ENCODE data around the gene ZMAT5.
A peak's percentile ranks its signal among the peaks of the same experiment; 100 is the strongest.

ZMAT5 gene

GRCh38 chr22:29788339-29789279 is 21.8 kb upstream of the ZMAT5 start:
- Histone ChIP-seq H3K27ac (no peak overlapping the region), H3K4me3 (no peak overlapping the region)

GRCh38 chr22:29787371-29787980 is 20.7 kb upstream of the ZMAT5 start:
- peak overlapping the region in 1 of 21 experiments; percentile 20 for H3K27ac ChIP-seq
- no peak overlapping the region for H3K4me3 ChIP-seq

GRCh38 chr22:29786031-29786430 is 19.2 kb upstream of the ZMAT5 start:
- H3K4me3 ChIP-seq = no peak overlapping the region
- H3K27ac ChIP-seq = no peak overlapping the region

GRCh38 chr22:29784451-29785361 is 17.9 kb upstream of the ZMAT5 start:
- H3K27ac ChIP-seq = peak overlapping the region in 13 of 21 experiments; percentile 10 to 83 (median 42)
- no peak overlapping the region for H3K4me3 ChIP-seq

- H3K27ac ChIP-seq = peak overlapping the region in 18 of 21 experiments; percentile 13 to 89 (median 72)
- no peak overlapping the region for H3K4me3 ChIP-seq
Measured at GRCh38 chr22:29782061-29782845, 15.4 kb upstream of the ZMAT5 start.

- H3K27ac ChIP-seq = peak overlapping the region in 18 of 21 experiments; percentile 13 to 89 (median 72)
Measured at GRCh38 chr22:29780748-29781676, 14.2 kb upstream of the ZMAT5 start.

GRCh38 chr22:29780220-29780619 is 13.4 kb upstream of the ZMAT5 start:
- Histone ChIP-seq H3K27ac (peak overlapping the region in 7 of 21 experiments; percentile 22 to 84 (median 79)), H3K4me3 (no peak overlapping the region)

More at GRCh38 chr22:29780748-29781676, 14.2 kb upstream of the ZMAT5 start:
- H3K4me3 ChIP-seq = no peak overlapping the region

GRCh38 chr22:29773233-29773632 is 6.4 kb upstream of the ZMAT5 start:
- Histone ChIP-seq H3K4me3 (no peak overlapping the region), H3K27ac (peak overlapping the region in 10 of 21 experiments; percentile 0 to 62 (median 21))

GRCh38 chr22:29772170-29772641 is 5.4 kb upstream of the ZMAT5 start:
- H3K27ac ChIP-seq = peak overlapping the region in 2 of 21 experiments; percentile 18 to 21
- H3K4me3 ChIP-seq = no peak overlapping the region

- H3K27ac ChIP-seq = no peak overlapping the region
- no peak overlapping the region for H3K4me3 ChIP-seq
Measured at GRCh38 chr22:29769723-29770321, 3.0 kb upstream of the ZMAT5 start.

GRCh38 chr22:29768052-29768693 is 1.4 kb upstream of the ZMAT5 start:
- Histone ChIP-seq H3K27ac (peak overlapping the region in 19 of 21 experiments; percentile 76 to 96 (median 92)), H3K4me3 (peak overlapping the region; percentile 67 to 97 (median 84))

- H3K4me3 ChIP-seq = peak within 1 kb of the TSS; percentile 67 to 97 (median 84)
Measured at GRCh38 chr22:29767171-29768051, 604 bp upstream of the ZMAT5 start, which contains the start of gene UQCR10. Gene UQCR10, plus strand, starts transcription at chr22:29767369. Its CDS starts 30 bp downstream, at chr22:29767399.

GRCh38 chr22:29765905-29766631 is 739 bp downstream of the ZMAT5 start:
- H3K27ac ChIP-seq = peak overlapping the region; percentile 27 to 96 (median 90)

More at GRCh38 chr22:29767171-29768051, 604 bp upstream of the ZMAT5 start, which contains the start of gene UQCR10:
- peak within 1 kb of the TSS; percentile 27 to 96 (median 92) for H3K27ac ChIP-seq

GRCh38 chr22:29762263-29762662 is 4.5 kb downstream of the ZMAT5 start:
- Histone ChIP-seq H3K27ac (no peak overlapping the region), H3K4me3 (no peak overlapping the region)

More at GRCh38 chr22:29765905-29766631, 739 bp downstream of the ZMAT5 start:
- peak overlapping the region; percentile 60 to 97 (median 83) for H3K4me3 ChIP-seq

- Histone ChIP-seq H3K4me3 (no peak overlapping the region), H3K27ac (no peak overlapping the region)
Measured at GRCh38 chr22:29758959-29759358, 7.8 kb downstream of the ZMAT5 start.

Measured in skin epidermis (tissue), 12 donors.